ENCODE measurements around the gene GOLPH3L. TPM values are rescaled to one million over a fixed set of nuclear protein-coding genes. Genes with fewer than 3 reads are reported as not detected.

The GOLPH3L gene
- total RNA-seq, 4 donors from 2014 or later: 16.8 to 29.2 (median 19.1) TPM

- TF ChIP-seq CTCF (IDR thresholded peaks at IDR 0.05; ENCODE audit: low read depth): no peak
Measured at GRCh38 chr1:150660584-150660983, 36.4 kb downstream of the GOLPH3L start.

GRCh38 chr1:150650193-150650592 is 46.8 kb downstream of the GOLPH3L start:
- no peak for TF ChIP-seq CTCF (IDR thresholded peaks at IDR 0.05; ENCODE audit: low read depth)

GRCh38 chr1:150649441-150650075 is 47.4 kb downstream of the GOLPH3L start:
- TF ChIP-seq CTCF (IDR thresholded peaks at IDR 0.05; ENCODE audit: low read depth): no peak

GRCh38 chr1:150642296-150642695 is 54.7 kb downstream of the GOLPH3L start:
- no peak for TF ChIP-seq CTCF (IDR thresholded peaks at IDR 0.05; ENCODE audit: low read depth)

GRCh38 chr1:150629115-150629928 is 67.6 kb downstream of the GOLPH3L start, which contains the start of gene ENSA:
Gene ENSA, minus strand, starts transcription at chr1:150629612. Its CDS starts 142 bp downstream, at chr1:150629470.
- TF ChIP-seq CTCF (IDR thresholded peaks at IDR 0.05; ENCODE audit: low read depth): no peak

GRCh38 chr1:150628766-150629114 is 68.2 kb downstream of the GOLPH3L start:
- no peak for TF ChIP-seq CTCF (IDR thresholded peaks at IDR 0.05; ENCODE audit: low read depth)

GRCh38 chr1:150627826-150628410 is 69.0 kb downstream of the GOLPH3L start:
- no peak for TF ChIP-seq CTCF (IDR thresholded peaks at IDR 0.05; ENCODE audit: low read depth)
